Stomach smooth muscle (tissue), 2 donors: ENCODE measurements around the gene APPBP2.

ENCODE experiments used
- H3K27ac ChIP-seq: one replicate; pipeline ENCODE4 v1.7.0; 2013; ENCODE audit warnings: mild to moderate bottlenecking, low read length, inconsistent platforms
- H3K27me3 ChIP-seq, 2 donors: one replicate each; pipeline ENCODE4 v1.7.0; 2013; ENCODE audit warnings: low read length in 2 of 2; ENCODE audit not compliant: insufficient read depth in 2 of 2, control insufficient read depth in 1 of 2
- H3K36me3 ChIP-seq, 2 donors: one replicate each; pipeline ENCODE4 v1.7.0; 2013; ENCODE audit warnings: low read length in 2 of 2; ENCODE audit not compliant: control insufficient read depth in 2 of 2, insufficient read depth in 2 of 2
- H3K4me1 ChIP-seq: one replicate; pipeline ENCODE4 v1.7.0; 2013; ENCODE audit warnings: low read length; ENCODE audit not compliant: control insufficient read depth, insufficient read depth
- H3K4me3 ChIP-seq, 2 donors: one replicate each; pipeline ENCODE4 v1.7.0; 2013; ENCODE audit warnings: low read length in 2 of 2
- H3K9ac ChIP-seq, 2 donors: one replicate each; pipeline ENCODE4 v1.7.0; 2013; ENCODE audit warnings: low read length in 2 of 2, mild to moderate bottlenecking in 1 of 2
- H3K9me3 ChIP-seq, 2 donors: one replicate each; pipeline ENCODE4 v1.7.0; 2013; ENCODE audit warnings: low read length in 2 of 2; ENCODE audit not compliant: control insufficient read depth in 2 of 2
- donor health status: healthy.
- donor health status: Pancreatic carcinoma.

Gene APPBP2

GRCh38 chr17:60534010-60534555 lies 8.0 kb upstream of the APPBP2 start:
- H3K4me3 ChIP-seq = no peak overlapping the region
- H3K9ac ChIP-seq = no peak overlapping the region
- H3K36me3 ChIP-seq = no peaks in the 10 kb centered on the region
- H3K4me1 ChIP-seq = no peaks in the 10 kb centered on the region
- H3K27ac ChIP-seq = no peak overlapping the region
- no peaks in the 10 kb centered on the region for H3K27me3 ChIP-seq
- H3K9me3 ChIP-seq = no peaks in the 10 kb centered on the region

GRCh38 chr17:60529806-60530205 lies 3.8 kb upstream of the APPBP2 start:
- Histone ChIP-seq H3K27ac (no peak overlapping the region), H3K27me3 (no peaks in the 10 kb centered on the region), H3K9me3 (no peaks in the 10 kb centered on the region), H3K9ac (no peak overlapping the region), H3K4me1 (no peaks in the 10 kb centered on the region), H3K36me3 (no peaks in the 10 kb centered on the region), H3K4me3 (no peak overlapping the region)

- H3K4me1 ChIP-seq = no peaks in the 10 kb centered on the region
- no peak overlapping the region for H3K4me3 ChIP-seq
- H3K27ac ChIP-seq = no peak overlapping the region
- H3K9ac ChIP-seq = no peak overlapping the region
- no peaks in the 10 kb centered on the region for H3K9me3 ChIP-seq
- no peaks in the 10 kb centered on the region for H3K27me3 ChIP-seq
- H3K36me3 ChIP-seq = no peaks in the 10 kb centered on the region
Measured at GRCh38 chr17:60528828-60529227, 2.8 kb upstream of the APPBP2 start.

- peaks cover 4% of the 10 kb centered on the region for H3K4me1 ChIP-seq
- no peak overlapping the region for H3K27ac ChIP-seq
- H3K9me3 ChIP-seq = no peaks in the 10 kb centered on the region
- no peak overlapping the region for H3K9ac ChIP-seq
- no peaks in the 10 kb centered on the region for H3K27me3 ChIP-seq
- H3K36me3 ChIP-seq = no peaks in the 10 kb centered on the region
- H3K4me3 ChIP-seq = no peak overlapping the region
Measured at GRCh38 chr17:60527701-60528100, 1.7 kb upstream of the APPBP2 start.

- Histone ChIP-seq H3K4me1 (peaks cover 10% of the 10 kb centered on the region), H3K9ac (peak overlapping the region; percentile 96 to 98), H3K27ac (no peak overlapping the region), H3K9me3 (no peaks in the 10 kb centered on the region), H3K4me3 (peak overlapping the region; percentile 97 to 100), H3K36me3 (no peaks in the 10 kb centered on the region), H3K27me3 (no peaks in the 10 kb centered on the region)
Measured at GRCh38 chr17:60526726-60527125, 684 bp upstream of the APPBP2 start.

GRCh38 chr17:60525328-60525684 lies 736 bp downstream of the APPBP2 start:
- H3K4me1 ChIP-seq = peaks cover 17% of the 10 kb centered on the region
- no peaks in the 10 kb centered on the region for H3K9me3 ChIP-seq
- H3K9ac ChIP-seq = peak overlapping the region; percentile 96 to 98
- H3K36me3 ChIP-seq = no peaks in the 10 kb centered on the region
- peak overlapping the region; percentile 97 for H3K27ac ChIP-seq
- no peaks in the 10 kb centered on the region for H3K27me3 ChIP-seq
- peak overlapping the region; percentile 97 to 100 for H3K4me3 ChIP-seq

- no peaks in the 10 kb centered on the region for H3K27me3 ChIP-seq
- H3K4me3 ChIP-seq = peak overlapping the region; percentile 97 to 100
- peak overlapping the region; percentile 96 to 98 for H3K9ac ChIP-seq
- no peaks in the 10 kb centered on the region for H3K9me3 ChIP-seq
- H3K4me1 ChIP-seq = peaks cover 17% of the 10 kb centered on the region
- H3K36me3 ChIP-seq = no peaks in the 10 kb centered on the region
- peak overlapping the region; percentile 97 for H3K27ac ChIP-seq
Measured at GRCh38 chr17:60524463-60525327, 1.3 kb downstream of the APPBP2 start.

- H3K9ac ChIP-seq = peak overlapping the region in 1 of 2 donors; percentile 96
- peaks cover 17% of the 10 kb centered on the region for H3K4me1 ChIP-seq
- no peak overlapping the region for H3K27ac ChIP-seq
- no peaks in the 10 kb centered on the region for H3K36me3 ChIP-seq
- peak overlapping the region; percentile 97 to 100 for H3K4me3 ChIP-seq
- H3K27me3 ChIP-seq = no peaks in the 10 kb centered on the region
- no peaks in the 10 kb centered on the region for H3K9me3 ChIP-seq
Measured at GRCh38 chr17:60523822-60524221, 2.2 kb downstream of the APPBP2 start.

GRCh38 chr17:60522889-60523626 lies 3.0 kb downstream of the APPBP2 start:
- Histone ChIP-seq H3K27me3 (no peaks in the 10 kb centered on the region), H3K4me1 (peaks cover 23% of the 10 kb centered on the region), H3K4me3 (no peak overlapping the region), H3K27ac (no peak overlapping the region), H3K9me3 (no peaks in the 10 kb centered on the region), H3K9ac (no peak overlapping the region), H3K36me3 (peaks cover 0 to under 1% of the 10 kb centered on the region in 2 donors)

GRCh38 chr17:60519795-60520194 lies 6.2 kb downstream of the APPBP2 start:
- Histone ChIP-seq H3K4me3 (no peak overlapping the region), H3K9me3 (no peaks in the 10 kb centered on the region), H3K36me3 (peaks cover 0 to 4% of the 10 kb centered on the region in 2 donors), H3K9ac (no peak overlapping the region), H3K27me3 (no peaks in the 10 kb centered on the region), H3K27ac (no peak overlapping the region), H3K4me1 (peaks cover 23% of the 10 kb centered on the region)
